ENCODE measurements around the gene RACK1. TPM values are rescaled to one million over a fixed set of nuclear protein-coding genes. Genes with fewer than 3 reads are reported as not detected.

RACK1 gene
- total RNA-seq, 1 experiment from 2014 or later, result 2,552 TPM

GRCh38 chr5:181263633-181264032, 19.9 kb upstream of the RACK1 start:
- no peak for TF ChIP-seq CTCF (conservative IDR thresholded peaks at IDR 0.05)
- H3K79me1 ChIP-seq (ENCODE audit: insufficient read depth, low read depth, low read length, poor library complexity, severe bottlenecking), result peaks cover 4% of the 10 kb centered on the region

More at GRCh38 chr5:181263633-181264032, 19.9 kb upstream of the RACK1 start:
- Histone ChIP-seq H3K14ac (ENCODE audit: insufficient read depth, low read length) (no peak overlapping the region), H3K4me1 (ENCODE audit: insufficient read depth, low read length) (peaks cover 2% of the 10 kb centered on the region; the same call in 1 of the 2 replicates), H3K4me2 (ENCODE audit: insufficient read depth, insufficient read length, low read length) (no peak overlapping the region), H4K20me1 (ENCODE audit: control insufficient read depth, insufficient read depth, insufficient read length) (no peaks in the 10 kb centered on the region), H4K5ac (ENCODE audit: insufficient read length, low read depth, low read length) (no peak overlapping the region), H2BK5ac (ENCODE audit: insufficient read length, low read length) (no peak overlapping the region), H3K4ac (ENCODE audit: low read depth, low read length) (no peak overlapping the region), H3K9me3 (ENCODE audit: control insufficient read depth, low read depth, low read length) (no peaks in the 10 kb centered on the region), H2BK20ac (ENCODE audit: low read depth, low read length, poor library complexity, severe bottlenecking) (no peak overlapping the region), H3K23ac (ENCODE audit: insufficient read length, low read depth, low read length) (no peak overlapping the region), H3K27ac (ENCODE audit: insufficient read length, low read depth, low read length) (no peak overlapping the region), H3K79me2 (ENCODE audit: insufficient read depth, low read length) (peaks cover 2% of the 10 kb centered on the region; the same call in 1 of the 2 replicates), H3T11ph (ENCODE audit: low read length) (no peak overlapping the region), H4K8ac (replicated peaks; ENCODE audit: insufficient read length, low read depth, low read length) (no peak overlapping the region), H3K27me3 (ENCODE audit: insufficient read depth, low read length) (no peaks in the 10 kb centered on the region), H2BK15ac (ENCODE audit: low read depth, low read length) (no peak overlapping the region), H2BK12ac (ENCODE audit: insufficient read length, low read depth, low read length) (no peak overlapping the region), H3K9ac (ENCODE audit: extremely low read depth, insufficient read length, low read length) (no peak overlapping the region), H3K18ac (ENCODE audit: insufficient read length, low read depth, low read length) (no peak overlapping the region), H2AK5ac (ENCODE audit: insufficient read length, low read length) (no peak overlapping the region), H4K91ac (ENCODE audit: insufficient read length, low read depth, low read length) (no peak overlapping the region), H3K56ac (ENCODE audit: insufficient read length, low read depth, low read length) (no peak overlapping the region), H2AFZ (ENCODE audit: low read length) (no peak overlapping the region), H2BK120ac (ENCODE audit: low read depth, low read length, poor library complexity, severe bottlenecking) (no peak overlapping the region), H3K23me2 (ENCODE audit: insufficient read length, low read depth, low read length, poor library complexity, severe bottlenecking) (peaks cover 17% of the 10 kb centered on the region)
- peak overlapping the region in 1 of 2 experiments; percentile 8; a peak in 1 of 5 replicates for H3K4me3 Mint-ChIP-seq
- WGBS (ENCODE audit: extremely low coverage, insufficient read length, low lambda C conversion rate), result no CpG with 5 or more reads among the region's 5 CpGs
- no peak for DNase-seq
- no peaks in the 10 kb centered on the region for H3K27me3 Mint-ChIP-seq (ENCODE audit: low read depth)
- no peak overlapping the region for H3K27ac Mint-ChIP-seq
- peaks cover 35 to 48% of the 10 kb centered on the region in 2 experiments for H3K4me1 Mint-ChIP-seq
- H3K36me3 Mint-ChIP-seq (ENCODE audit: insufficient read depth in 1 of 3, low read depth in 3 of 3), result peaks cover 9 to 14% (median 10%) of the 10 kb centered on the region in 3 experiments; a peak in 6 of 7 replicates
- H3K9me3 Mint-ChIP-seq, result no peaks in the 10 kb centered on the region

Measured in H9 (cell line).